ENCODE measurements around the gene PCCB.

PCCB gene

GRCh38 chr3:136297826-136298225, 47.7 kb downstream of the PCCB start:
- intact Hi-C loops (cut with DNase I; ENCODE audit: low total_unique reads), result no loop called here
- peaks cover 46 to 64% (median 51%) of the 10 kb centered on the region in 3 donors for H3K36me3 ChIP-seq
- no peak for DNase-seq
- no peak overlapping the region for H3K27ac ChIP-seq
- H3K4me3 ChIP-seq, result no peak overlapping the region
- TF ChIP-seq CTCF (IDR thresholded peaks at IDR 0.05), result no peak
- no peaks in the 10 kb centered on the region for H3K27me3 ChIP-seq
- H3K4me1 ChIP-seq, result no peaks in the 10 kb centered on the region
- H3K9me3 ChIP-seq, result no peaks in the 10 kb centered on the region

GRCh38 chr3:136300444-136300843, 50.3 kb downstream of the PCCB start:
- intact Hi-C loops (cut with DNase I; ENCODE audit: low total_unique reads), result no loop called here
- no peaks in the 10 kb centered on the region for H3K9me3 ChIP-seq
- H3K4me3 ChIP-seq, result no peak overlapping the region
- H3K36me3 ChIP-seq, result peaks cover 35 to 44% (median 38%) of the 10 kb centered on the region in 3 donors
- DNase-seq, result no peak
- no peak overlapping the region for H3K27ac ChIP-seq
- no peak for TF ChIP-seq CTCF (IDR thresholded peaks at IDR 0.05)
- H3K27me3 ChIP-seq, result no peaks in the 10 kb centered on the region
- H3K4me1 ChIP-seq, result no peaks in the 10 kb centered on the region

GRCh38 chr3:136305879-136306278, 55.7 kb downstream of the PCCB start:
- peaks cover 0 to 12% (median 0%) of the 10 kb centered on the region in 3 donors for H3K9me3 ChIP-seq
- no peaks in the 10 kb centered on the region for H3K4me1 ChIP-seq
- DNase-seq, result no peak
- intact Hi-C loops (cut with DNase I; ENCODE audit: low total_unique reads), result no loop called here
- H3K36me3 ChIP-seq, result peaks cover 6 to 21% (median 10%) of the 10 kb centered on the region in 3 donors
- no peak overlapping the region for H3K27ac ChIP-seq
- no peak for TF ChIP-seq CTCF (IDR thresholded peaks at IDR 0.05)
- no peaks in the 10 kb centered on the region for H3K27me3 ChIP-seq
- no peak overlapping the region for H3K4me3 ChIP-seq

GRCh38 chr3:136311261-136311660, 61.1 kb downstream of the PCCB start:
- H3K27me3 ChIP-seq, result no peaks in the 10 kb centered on the region
- no peak overlapping the region for H3K4me3 ChIP-seq
- peaks cover 5 to 10% (median 6%) of the 10 kb centered on the region in 3 donors for H3K36me3 ChIP-seq
- intact Hi-C loops (cut with DNase I; ENCODE audit: low total_unique reads), result no loop called here
- no peak overlapping the region for H3K27ac ChIP-seq
- TF ChIP-seq CTCF (IDR thresholded peaks at IDR 0.05), result no peak
- no peak for DNase-seq
- H3K9me3 ChIP-seq, result peaks cover 0 to 8% (median 0%) of the 10 kb centered on the region in 3 donors
- no peaks in the 10 kb centered on the region for H3K4me1 ChIP-seq

GRCh38 chr3:136311968-136312367, 61.8 kb downstream of the PCCB start:
- no peak for DNase-seq
- no peaks in the 10 kb centered on the region for H3K4me1 ChIP-seq
- H3K36me3 ChIP-seq, result peaks cover under 1 to 10% (median 5%) of the 10 kb centered on the region in 3 donors
- TF ChIP-seq CTCF (IDR thresholded peaks at IDR 0.05), result no peak
- H3K4me3 ChIP-seq, result no peak overlapping the region
- H3K9me3 ChIP-seq, result peaks cover 0 to under 1% (median 0%) of the 10 kb centered on the region in 3 donors
- intact Hi-C loops (cut with DNase I; ENCODE audit: low total_unique reads), result no loop called here
- no peaks in the 10 kb centered on the region for H3K27me3 ChIP-seq
- no peak overlapping the region for H3K27ac ChIP-seq

- no peak overlapping the region for H3K4me3 ChIP-seq
- H3K9me3 ChIP-seq, result peaks cover 0 to 27% (median 5%) of the 10 kb centered on the region in 3 donors
- intact Hi-C loops (cut with DNase I; ENCODE audit: low total_unique reads), result no loop called here
- no peak for DNase-seq
- no peaks in the 10 kb centered on the region for H3K4me1 ChIP-seq
- H3K27me3 ChIP-seq, result no peaks in the 10 kb centered on the region
- H3K36me3 ChIP-seq, result peaks cover 40 to 65% (median 54%) of the 10 kb centered on the region in 3 donors
- no peak overlapping the region for H3K27ac ChIP-seq
- no peak for TF ChIP-seq CTCF (IDR thresholded peaks at IDR 0.05)
Measured at GRCh38 chr3:136326316-136326715, 76.2 kb downstream of the PCCB start.

Data from tibial artery (tissue), 4 donors.